ENCODE results near the gene SLC22A31. TPM values are rescaled to one million over a fixed set of nuclear protein-coding genes. Genes with fewer than 3 reads are reported as not detected.
A peak's percentile ranks its signal among the peaks of the same experiment; 100 is the strongest.

SLC22A31 gene
- total RNA-seq, 4 donors from 2014 or later: 0.26 TPM; not detected in 3

- H3K9me3 ChIP-seq: peaks cover 0 to 4% (median 0%) of the 10 kb centered on the region in 4 donors
- peak overlapping the region; percentile 28 to 55 (median 43) for H3K4me3 ChIP-seq
- TF ChIP-seq POLR2A (IDR thresholded peaks at IDR 0.05; ENCODE audit: low read depth) (no peak), POLR2AphosphoS5 (IDR thresholded peaks at IDR 0.05) (no peak), CTCF (IDR thresholded peaks at IDR 0.05) (no peak), EP300 (IDR thresholded peaks at IDR 0.05) (no peak)
- peaks cover 7 to 28% (median 25%) of the 10 kb centered on the region in 4 donors for H3K4me1 ChIP-seq
- no peak for DNase-seq (ENCODE audit: extremely low spot score)
- H3K36me3 ChIP-seq: no peaks in the 10 kb centered on the region
- H3K27me3 ChIP-seq: peaks cover 6 to 91% (median 52%) of the 10 kb centered on the region in 4 donors
- no peak overlapping the region for H3K27ac ChIP-seq (replicated peaks in 1 of 4)
- WGBS: 3% methylated on average over 5 of the region's 58 CpGs
- intact Hi-C loops (cut with DNase I): no loop called here
These were observed 594 bp upstream of the SLC22A31 start for GRCh38 chr16:89200850-89201411.

GRCh38 chr16:89199241-89200123 lies 855 bp downstream of the SLC22A31 start:
- Histone ChIP-seq H3K4me3 (no peak overlapping the region), H3K27ac (replicated peaks in 1 of 4) (no peak overlapping the region), H3K27me3 (peaks cover 6 to 77% (median 48%) of the 10 kb centered on the region in 4 donors), H3K9me3 (peaks cover 0 to 4% (median 0%) of the 10 kb centered on the region in 4 donors), H3K4me1 (peaks cover 7 to 28% (median 25%) of the 10 kb centered on the region in 4 donors), H3K36me3 (no peaks in the 10 kb centered on the region)
- intact Hi-C loops (cut with DNase I): no loop called here
- WGBS: 81% methylated on average over 15 of the region's 22 CpGs
- TF ChIP-seq POLR2AphosphoS5 (IDR thresholded peaks at IDR 0.05) (no peak), CTCF (IDR thresholded peaks at IDR 0.05) (no peak), POLR2A (IDR thresholded peaks at IDR 0.05; ENCODE audit: low read depth) (no peak), EP300 (IDR thresholded peaks at IDR 0.05) (no peak)
- no peak for DNase-seq (ENCODE audit: extremely low spot score)

- Histone ChIP-seq H3K9me3 (peaks cover 0 to 4% (median 0%) of the 10 kb centered on the region in 4 donors), H3K4me1 (peaks cover 7 to 28% (median 25%) of the 10 kb centered on the region in 4 donors), H3K4me3 (no peak overlapping the region), H3K36me3 (no peaks in the 10 kb centered on the region), H3K27me3 (peaks cover 6 to 68% (median 46%) of the 10 kb centered on the region in 4 donors), H3K27ac (replicated peaks in 1 of 4) (no peak overlapping the region)
- WGBS: 72% methylated on average over 12 of the region's 28 CpGs
- intact Hi-C loops (cut with DNase I): no loop called here
- no peak for DNase-seq (ENCODE audit: extremely low spot score)
- TF ChIP-seq POLR2AphosphoS5 (IDR thresholded peaks at IDR 0.05): no peak
- TF ChIP-seq EP300 (IDR thresholded peaks at IDR 0.05): no peak
- TF ChIP-seq POLR2A (IDR thresholded peaks at IDR 0.05; ENCODE audit: low read depth): no peak
- TF ChIP-seq CTCF (IDR thresholded peaks at IDR 0.05): no peak
These were observed 1.7 kb downstream of the SLC22A31 start for GRCh38 chr16:89198417-89199240.

- peaks cover 6 to 60% (median 40%) of the 10 kb centered on the region in 4 donors for H3K27me3 ChIP-seq
- no peak for DNase-seq (ENCODE audit: extremely low spot score)
These were observed 2.5 kb downstream of the SLC22A31 start for GRCh38 chr16:89197633-89198416.

More at GRCh38 chr16:89197633-89198416, 2.5 kb downstream of the SLC22A31 start:
- Histone ChIP-seq H3K4me1 (peaks cover 7 to 35% (median 32%) of the 10 kb centered on the region in 4 donors), H3K4me3 (no peak overlapping the region), H3K9me3 (peaks cover 0 to 4% (median 0%) of the 10 kb centered on the region in 4 donors), H3K36me3 (no peaks in the 10 kb centered on the region), H3K27ac (replicated peaks in 1 of 4) (no peak overlapping the region)
- 76% methylated on average over 10 of the region's 26 CpGs for whole genome bisulfite sequencing
- no peak for TF ChIP-seq CTCF (IDR thresholded peaks at IDR 0.05)
- no peak for TF ChIP-seq POLR2A (IDR thresholded peaks at IDR 0.05; ENCODE audit: low read depth)
- TF ChIP-seq POLR2AphosphoS5 (IDR thresholded peaks at IDR 0.05): no peak
- TF ChIP-seq EP300 (IDR thresholded peaks at IDR 0.05): no peak
- intact Hi-C loops (cut with DNase I): no loop called here

All from esophagus muscularis mucosa (tissue), 4 donors.